ENCODE measurements around the gene RCSD1.

Gene RCSD1

GRCh38 chr1:167618366-167618765 is 11.7 kb upstream of the RCSD1 start:
- no peak for DNase-seq (ENCODE audit: low read depth in 3 of 3)

- DNase-seq (ENCODE audit: low read depth in 3 of 3), result no peak
Observed at GRCh38 chr1:167618789-167619188, 11.2 kb upstream of the RCSD1 start.

GRCh38 chr1:167620002-167620401 is 10.0 kb upstream of the RCSD1 start:
- DNase-seq (ENCODE audit: low read depth in 3 of 3), result no peak

- DNase-seq (ENCODE audit: low read depth in 3 of 3), result no peak
Observed at GRCh38 chr1:167621780-167622313, 8.2 kb upstream of the RCSD1 start.

DNA sequence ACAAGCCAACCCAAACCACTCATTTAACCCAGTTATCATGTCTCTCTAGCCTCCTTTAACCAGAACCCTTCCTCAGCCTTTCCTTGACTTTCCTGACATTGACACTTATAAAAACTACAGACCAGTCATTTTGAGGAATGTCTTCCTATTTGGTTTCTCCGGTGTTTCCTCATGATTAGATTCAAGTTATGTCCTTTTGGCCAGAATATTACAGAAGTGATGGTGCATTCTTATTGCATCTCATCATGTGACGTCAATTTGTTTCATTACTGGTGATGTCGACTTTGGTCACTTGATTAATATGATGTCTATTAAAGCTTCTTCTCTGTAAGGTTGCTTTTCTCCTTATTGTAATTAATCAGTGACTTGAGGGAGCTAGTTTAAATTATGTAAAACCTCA is 6.1 kb upstream of the RCSD1 start:
- DNase-seq (ENCODE audit: low read depth in 3 of 3), result no peak

GRCh38 chr1:167625040-167625823 is 4.8 kb upstream of the RCSD1 start:
- DNase-seq (ENCODE audit: low read depth in 3 of 3), result no peak

DNA sequence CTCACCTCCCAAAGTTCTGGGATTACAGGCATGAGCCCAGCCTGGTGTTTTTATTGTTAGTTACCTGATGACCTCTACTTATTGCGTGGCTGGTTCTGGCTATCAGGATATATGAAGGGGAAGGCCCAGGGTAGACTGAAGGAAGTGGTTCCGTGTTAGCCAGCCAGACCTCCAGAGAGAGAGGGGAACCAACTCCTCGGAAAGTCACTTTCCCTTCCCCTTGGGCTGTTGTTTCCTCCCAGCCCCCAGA is 2.5 kb upstream of the RCSD1 start:
- no peak for DNase-seq (ENCODE audit: low read depth in 3 of 3)

- DNase-seq (ENCODE audit: low read depth in 3 of 3), result peak in 2 of 3 experiments; percentile 42 to 52
Observed at GRCh38 chr1:167627865-167628641, 2.0 kb upstream of the RCSD1 start.

- DNase-seq (ENCODE audit: low read depth in 3 of 3), result no peak
Observed at GRCh38 chr1:167628741-167629515, 1.1 kb upstream of the RCSD1 start.

- no peak for DNase-seq (ENCODE audit: low read depth in 3 of 3)
Observed at GRCh38 chr1:167630568-167631385, 745 bp downstream of the RCSD1 start.

DNA sequence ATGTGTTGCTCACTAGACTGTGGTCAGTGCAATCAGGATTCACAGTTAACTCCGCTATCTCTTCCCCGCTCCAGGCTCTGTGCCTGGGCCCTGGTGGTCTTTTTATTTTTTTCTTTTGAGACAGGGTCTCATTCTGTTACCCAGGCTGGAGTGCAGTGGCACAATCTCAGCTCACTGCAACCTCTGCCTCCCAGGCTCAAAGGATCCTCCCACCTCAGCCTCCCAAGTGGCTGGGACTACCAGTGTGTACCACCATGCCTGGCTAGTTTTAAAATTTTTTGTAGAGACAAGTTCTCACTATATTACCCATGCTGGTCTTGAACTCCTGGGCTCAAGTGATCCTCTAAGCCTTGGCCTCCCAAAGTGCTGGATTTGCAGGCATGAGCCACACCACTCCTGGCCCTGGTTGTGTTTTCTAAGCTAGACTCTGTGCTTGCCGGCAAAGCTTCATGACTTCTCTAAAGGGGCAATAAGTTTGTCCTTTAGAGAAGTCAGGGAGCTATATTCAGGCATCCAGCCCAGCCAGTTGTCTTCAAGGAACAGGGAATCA is 1.4 kb downstream of the RCSD1 start:
- no peak for DNase-seq (ENCODE audit: low read depth in 3 of 3)

DNA sequence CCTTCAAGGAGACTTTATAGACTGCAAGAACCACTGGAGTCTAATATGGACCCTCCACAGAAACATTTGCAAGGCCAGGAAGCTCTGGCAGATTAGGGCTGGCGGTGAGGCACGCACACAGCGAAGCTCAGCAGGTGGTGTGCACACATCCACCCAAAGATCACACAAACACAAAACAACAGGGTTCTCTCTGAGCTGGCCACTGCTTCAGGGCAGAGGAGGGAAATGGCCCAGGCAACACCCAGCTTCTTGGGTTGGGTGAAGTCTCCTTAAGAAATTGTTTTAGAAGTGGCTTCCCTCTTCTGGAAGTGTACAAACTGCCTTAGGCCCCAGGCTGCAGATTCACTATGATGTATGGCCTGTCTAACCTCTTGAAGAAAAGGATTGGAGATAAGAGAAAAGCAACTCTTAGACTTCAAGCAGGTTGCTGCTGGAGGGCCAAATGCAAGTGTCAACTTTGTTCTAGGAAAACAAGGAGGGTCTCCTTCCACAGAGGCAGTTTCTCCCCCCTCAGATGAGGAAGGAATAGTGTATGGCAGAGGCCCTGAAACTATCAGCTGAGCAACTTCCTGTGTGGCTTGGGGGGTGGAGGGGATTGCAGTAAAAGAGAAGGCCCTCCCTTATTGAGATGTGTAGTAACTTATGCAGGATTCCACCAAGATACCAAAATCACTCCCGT is 2.0 kb downstream of the RCSD1 start:
- no peak for DNase-seq (ENCODE audit: low read depth in 3 of 3)

- no peak for DNase-seq (ENCODE audit: low read depth in 3 of 3)
Observed at GRCh38 chr1:167633258-167633944, 3.4 kb downstream of the RCSD1 start.

DNA sequence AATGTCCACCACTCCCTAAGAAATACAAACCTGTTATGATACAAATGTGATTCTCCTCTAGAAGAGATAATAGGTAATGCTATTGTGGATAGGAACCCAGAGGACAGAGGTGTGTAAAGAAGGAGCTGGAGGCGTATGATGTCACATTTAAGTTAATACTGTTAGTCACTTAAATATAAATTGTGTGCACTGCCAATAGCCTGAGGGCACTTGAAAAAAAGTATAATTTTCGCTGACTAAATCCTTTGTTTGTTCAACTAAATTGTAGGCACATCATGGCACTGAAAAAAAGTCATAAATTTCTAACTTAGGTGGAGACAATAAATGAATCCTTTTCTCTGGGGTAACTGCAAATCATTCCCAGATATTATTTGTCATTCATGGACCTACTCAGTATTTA is 4.4 kb downstream of the RCSD1 start:
- DNase-seq (ENCODE audit: low read depth in 3 of 3), result no peak

GRCh38 chr1:167635156-167635648 is 5.2 kb downstream of the RCSD1 start:
- DNase-seq (ENCODE audit: low read depth in 3 of 3), result no peak

GRCh38 chr1:167635941-167636340 is 5.9 kb downstream of the RCSD1 start:
- no peak for DNase-seq (ENCODE audit: low read depth in 3 of 3)

GRCh38 chr1:167638064-167638463 is 8.0 kb downstream of the RCSD1 start:
- no peak for DNase-seq (ENCODE audit: low read depth in 3 of 3)

DNA sequence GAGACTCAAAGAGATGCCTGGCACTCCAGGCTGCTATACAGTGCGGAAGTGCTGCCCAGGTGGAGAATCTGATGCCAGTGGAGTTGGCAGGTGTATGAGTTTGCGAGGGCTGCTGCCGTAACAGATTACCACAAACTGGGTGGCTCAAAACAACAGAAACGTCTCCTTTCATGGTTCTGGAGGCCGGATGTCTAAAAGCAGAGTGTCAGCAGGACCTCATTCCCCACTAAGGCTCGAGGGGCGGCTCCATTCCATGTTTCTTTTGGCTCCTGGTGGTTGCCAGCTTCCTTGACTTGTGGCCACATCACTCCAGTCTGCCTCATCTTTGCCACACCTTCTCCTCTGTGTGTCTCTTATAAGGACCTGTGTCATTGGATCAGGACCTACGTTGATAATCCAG is 10.0 kb downstream of the RCSD1 start:
- DNase-seq (ENCODE audit: low read depth in 3 of 3), result no peak

GRCh38 chr1:167641786-167642500 is 11.9 kb downstream of the RCSD1 start:
- DNase-seq (ENCODE audit: low read depth in 3 of 3), result no peak
